SH-SY5Y (cell line): ENCODE results near the gene NPTX2.

Source experiments
- GATA2 ChIP-seq: IDR thresholded peaks from 2 replicates; pipeline ENCODE4 v1.6.1; 2011; ENCODE audit warnings: mild to moderate bottlenecking, low read depth, low read length
- GATA3 ChIP-seq: IDR thresholded peaks from 2 replicates; pipeline ENCODE4 v1.6.1; 2011; ENCODE audit warnings: low read depth, mild to moderate bottlenecking, low read length, moderate library complexity

- TF ChIP-seq GATA2 (no peak), GATA3 (no peak)
Observed at GRCh38 chr7:98630770-98631169, 13.7 kb downstream of the NPTX2 start.
